GM08714 (cell line): ENCODE data around the gene CENPU.
"Not testable (repeated sequence)": the region's sequence is repeated elsewhere in the genome, so short reads cannot be mapped to it uniquely, and the experiment has no call there.

Source experiments
- H3K4me3 ChIP-seq: fragments of 200-500 bp; sonication (Bioruptor generic); 2 replicates; pipeline ENCODE4 v1.5.1; 2014; ENCODE audit warnings: mild to moderate bottlenecking, low read length, inconsistent platforms
- ZNF274 ChIP-seq: IDR thresholded peaks from 2 replicates; pipeline ENCODE4 v1.6.1; 2012; ENCODE audit warnings: mild to moderate bottlenecking, low read depth, low read length

CENPU gene, protein sequence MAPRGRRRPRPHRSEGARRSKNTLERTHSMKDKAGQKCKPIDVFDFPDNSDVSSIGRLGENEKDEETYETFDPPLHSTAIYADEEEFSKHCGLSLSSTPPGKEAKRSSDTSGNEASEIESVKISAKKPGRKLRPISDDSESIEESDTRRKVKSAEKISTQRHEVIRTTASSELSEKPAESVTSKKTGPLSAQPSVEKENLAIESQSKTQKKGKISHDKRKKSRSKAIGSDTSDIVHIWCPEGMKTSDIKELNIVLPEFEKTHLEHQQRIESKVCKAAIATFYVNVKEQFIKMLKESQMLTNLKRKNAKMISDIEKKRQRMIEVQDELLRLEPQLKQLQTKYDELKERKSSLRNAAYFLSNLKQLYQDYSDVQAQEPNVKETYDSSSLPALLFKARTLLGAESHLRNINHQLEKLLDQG

DNA sequence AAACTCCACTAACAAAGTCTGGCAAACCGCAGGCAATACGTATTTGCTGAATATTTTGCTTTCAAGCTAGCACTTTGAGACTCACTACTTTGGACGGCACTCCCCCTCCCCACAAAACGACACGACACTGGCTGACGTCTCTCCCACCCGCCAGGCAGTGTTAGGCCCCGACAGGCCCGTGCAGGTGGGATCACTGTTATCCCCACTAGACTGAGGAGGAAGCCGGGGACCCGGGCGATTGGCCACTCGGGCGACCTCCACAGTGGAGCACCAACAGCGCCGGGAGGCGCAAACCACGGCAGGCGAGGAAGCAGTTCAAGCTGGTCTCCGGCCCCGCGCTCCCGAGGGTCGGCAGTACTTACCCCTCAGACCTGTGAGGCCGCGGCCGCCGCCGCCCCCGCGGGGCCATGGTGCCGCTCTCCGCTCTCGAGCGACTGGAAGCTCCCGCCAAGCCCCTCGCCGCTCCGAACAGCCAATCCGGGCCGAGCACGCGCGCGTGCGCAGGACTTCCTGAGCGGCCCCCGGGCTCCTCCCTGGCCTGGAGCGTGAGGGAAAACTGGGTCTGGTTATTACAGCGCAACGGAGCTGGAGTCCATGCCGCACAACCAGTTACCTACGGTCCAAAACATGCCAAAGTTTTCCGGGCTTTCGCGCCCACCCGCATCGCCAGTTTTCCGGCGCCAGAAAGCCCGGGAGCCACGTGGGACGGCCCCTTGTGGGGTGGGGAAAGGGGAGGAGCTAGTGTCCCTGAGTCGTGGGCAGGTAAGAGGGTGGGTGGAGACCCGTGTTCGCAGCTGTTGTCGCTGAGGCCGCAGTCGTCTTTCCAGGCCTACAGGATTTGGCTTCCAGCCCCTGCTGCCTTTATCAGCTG is at the start of gene CENPU:
Gene CENPU (minus strand): TSS at position 443 of the 871 bp plus-strand sequence. CDS start 34 bp downstream, at position 409.
- peak within 1 kb of the TSS; percentile 82 for H3K4me3 ChIP-seq
- no peak for TF ChIP-seq ZNF274

DNA sequence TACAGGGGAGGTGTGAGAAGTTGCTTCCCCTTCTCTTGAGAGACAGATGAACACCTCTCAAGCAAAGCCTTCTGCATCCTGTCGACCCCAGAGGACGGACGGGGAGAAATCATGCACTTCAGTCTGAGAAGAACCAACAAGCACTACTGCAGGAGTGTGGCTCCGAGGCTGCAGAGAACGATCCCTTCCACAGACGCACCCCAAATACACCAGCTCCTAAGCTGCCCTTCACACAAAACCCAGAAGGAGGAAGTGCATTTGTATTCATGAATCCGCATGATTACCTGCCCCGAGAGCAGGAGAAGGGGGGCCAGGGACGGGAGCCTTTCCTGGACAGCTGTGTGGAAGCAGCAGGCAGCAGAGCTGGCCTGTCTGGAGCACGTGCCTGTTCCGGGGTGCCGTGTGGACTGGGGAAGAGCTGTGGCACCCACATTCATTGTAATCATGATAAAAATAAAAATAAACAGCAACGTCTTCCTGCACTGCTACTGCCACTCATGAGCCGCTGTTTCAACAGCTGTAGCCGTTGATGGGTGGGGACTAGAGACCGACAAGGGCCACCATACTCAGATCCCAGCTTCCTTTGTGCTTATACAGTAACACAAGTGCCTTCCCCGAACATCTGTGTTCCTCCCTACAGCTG is 49.0 kb upstream of the CENPU start:
- no peak for TF ChIP-seq ZNF274
- H3K4me3 ChIP-seq, result no peak overlapping the region

DNA sequence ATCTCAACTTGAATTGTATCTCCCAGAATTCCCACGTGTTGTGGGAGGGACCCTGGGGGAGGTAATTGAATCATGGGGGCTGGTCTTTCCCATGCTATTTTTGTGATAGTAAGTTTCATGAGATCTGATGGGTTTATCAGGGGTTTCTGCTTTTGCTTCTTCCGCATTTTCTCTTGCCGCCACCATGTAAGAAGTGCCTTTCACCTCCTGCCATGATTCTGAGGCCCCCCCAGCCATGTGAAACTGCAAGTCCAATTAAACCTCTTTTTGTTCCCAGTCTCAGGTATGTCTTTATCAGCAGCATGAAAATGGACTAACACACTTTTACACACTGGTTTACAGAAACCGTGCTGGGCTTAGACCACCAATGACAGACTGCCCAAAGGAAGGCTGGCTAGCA is 45.3 kb upstream of the CENPU start:
- not testable (repeated sequence) for H3K4me3 ChIP-seq

DNA sequence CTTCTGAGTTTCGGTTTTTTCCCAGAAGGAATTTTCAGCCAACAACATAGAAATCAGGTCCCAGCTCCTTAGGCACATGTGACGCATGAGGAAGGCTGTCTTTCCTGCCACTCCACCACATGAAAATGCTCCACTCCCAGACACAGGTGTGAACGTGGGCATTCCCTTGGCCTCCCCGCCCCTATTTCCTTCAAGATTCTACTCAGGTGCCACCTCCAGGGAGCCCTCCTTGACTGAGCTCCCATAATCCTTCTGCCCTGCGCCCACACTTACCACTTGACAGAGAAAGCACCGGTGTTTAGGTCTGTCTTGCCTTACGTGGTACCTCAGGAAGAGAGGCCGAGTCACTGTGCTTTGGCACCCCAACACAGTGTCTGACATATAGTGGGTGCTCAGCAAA is 44.4 kb upstream of the CENPU start:
- no peak overlapping the region for H3K4me3 ChIP-seq
- no peak for TF ChIP-seq ZNF274

DNA sequence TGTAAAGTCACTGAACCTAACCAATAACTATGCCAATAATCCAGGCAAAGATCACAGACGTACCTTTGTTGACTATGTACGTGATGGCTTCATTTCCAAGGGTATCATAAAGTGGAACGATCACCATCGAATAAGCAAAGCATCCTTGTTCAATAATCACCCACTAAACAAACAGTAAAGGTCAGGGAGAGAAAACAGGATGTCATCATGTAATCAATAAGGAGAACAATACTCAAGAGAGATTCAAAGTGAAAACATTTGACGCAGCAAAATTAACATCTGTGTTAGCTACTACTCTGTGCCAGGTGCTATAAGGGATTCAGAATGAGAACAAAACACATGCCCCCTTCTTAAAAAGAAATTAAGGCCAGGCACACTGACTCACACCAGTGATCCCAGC is 42.9 kb upstream of the CENPU start:
- H3K4me3 ChIP-seq, result no peak overlapping the region
- no peak for TF ChIP-seq ZNF274

DNA sequence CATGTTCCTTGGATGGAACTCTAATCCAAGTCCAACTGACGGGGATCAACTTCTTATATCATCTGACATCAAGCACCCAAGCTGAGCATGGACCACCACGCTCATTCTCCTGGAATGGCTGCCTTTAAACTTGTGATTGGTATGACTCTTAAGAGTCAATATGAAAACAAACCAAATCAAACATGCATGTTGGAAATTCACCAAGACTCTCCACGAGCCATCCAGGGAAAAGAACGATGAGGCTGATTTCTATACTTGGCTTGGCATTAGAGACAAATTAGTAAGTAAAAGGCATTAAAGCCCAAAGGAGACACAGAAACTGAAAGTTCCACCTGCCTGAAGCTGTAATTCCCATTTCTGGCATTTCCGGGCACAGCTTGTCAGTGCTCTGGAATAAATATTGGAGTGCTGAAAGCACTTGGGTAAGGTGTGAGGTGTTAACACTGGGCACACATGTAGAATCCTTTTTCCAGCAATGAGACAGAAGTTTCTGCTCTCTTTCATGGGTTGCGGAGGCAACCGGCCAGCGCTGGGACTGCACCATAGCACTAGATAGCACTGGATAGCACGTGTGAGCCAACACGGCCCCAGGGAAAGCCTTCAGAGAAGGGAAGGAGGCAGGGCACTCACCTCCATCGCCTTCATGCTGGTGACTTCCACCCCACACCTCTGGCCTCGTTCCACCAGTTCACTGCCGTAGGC is 42.1 kb upstream of the CENPU start:
- no peak for TF ChIP-seq ZNF274
- H3K4me3 ChIP-seq, result no peak overlapping the region

DNA sequence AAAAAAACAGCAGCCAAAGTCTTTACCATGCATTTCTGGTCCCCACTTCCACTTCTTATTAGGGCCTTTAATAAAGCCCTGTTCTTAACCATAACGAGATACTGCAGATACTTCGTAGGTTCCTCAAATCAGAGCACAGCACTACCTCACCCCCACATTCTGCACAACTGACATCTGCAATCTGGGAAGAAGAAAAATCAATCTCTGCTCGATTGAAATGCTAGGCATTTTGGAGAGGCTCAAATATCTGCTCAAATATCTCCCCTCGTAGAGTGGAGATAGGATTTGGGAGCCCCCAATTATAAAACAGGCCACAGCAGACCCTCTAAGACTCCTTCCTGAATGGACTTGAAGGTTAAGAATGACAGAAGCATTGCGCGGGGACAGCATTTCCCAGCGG is 40.3 kb upstream of the CENPU start:
- no peak for TF ChIP-seq ZNF274
- no peak overlapping the region for H3K4me3 ChIP-seq

DNA sequence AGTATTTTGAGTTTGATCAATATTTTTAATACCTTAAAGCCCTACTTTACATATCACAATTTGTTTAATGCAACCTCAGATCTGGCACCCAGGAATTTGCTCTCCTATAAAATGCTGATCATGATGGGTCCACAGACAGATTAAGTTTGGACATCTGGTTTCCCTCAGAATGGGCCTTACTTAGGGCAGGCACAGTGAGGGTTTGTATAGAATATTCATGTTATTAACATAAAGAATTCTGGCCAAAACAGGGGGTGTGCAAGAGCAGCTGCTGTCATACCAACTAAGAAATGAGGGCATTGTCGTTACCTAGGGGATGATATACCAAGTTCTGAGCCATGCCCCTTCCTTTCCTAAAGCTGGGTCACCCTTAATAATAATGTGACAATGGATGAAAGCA is 37.5 kb upstream of the CENPU start:
- H3K4me3 ChIP-seq, result no peak overlapping the region
- no peak for TF ChIP-seq ZNF274

DNA sequence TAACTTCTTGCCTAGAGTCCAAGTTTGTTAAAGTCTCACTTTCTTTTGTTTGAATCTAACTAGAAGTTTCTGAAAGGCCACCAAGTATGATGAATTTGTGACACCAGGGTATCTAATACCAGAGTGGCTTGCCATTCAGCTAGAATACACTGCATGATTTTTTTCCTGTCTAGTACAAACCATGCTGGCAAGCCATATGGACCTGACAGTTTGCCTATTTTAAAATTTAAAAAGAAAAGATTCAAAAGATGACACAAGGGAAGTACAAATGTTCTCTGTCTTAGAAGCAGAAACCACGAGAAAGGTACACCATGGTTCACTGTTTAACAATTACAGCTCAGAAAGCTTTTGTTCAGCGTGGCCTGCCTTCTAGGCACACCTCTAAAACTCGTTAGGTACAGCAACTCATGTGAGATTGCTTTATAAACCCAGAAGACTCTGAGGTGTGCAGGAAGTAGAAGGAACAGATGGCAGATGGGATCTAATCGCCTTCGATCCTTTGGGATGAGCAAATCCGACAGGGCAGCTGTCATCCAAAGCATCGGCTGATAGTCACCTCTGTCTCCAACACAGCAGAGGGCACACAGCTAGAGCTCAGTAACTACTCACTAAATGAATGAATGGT is 35.4 kb upstream of the CENPU start:
- no peak for TF ChIP-seq ZNF274
- H3K4me3 ChIP-seq, result no peak overlapping the region

DNA sequence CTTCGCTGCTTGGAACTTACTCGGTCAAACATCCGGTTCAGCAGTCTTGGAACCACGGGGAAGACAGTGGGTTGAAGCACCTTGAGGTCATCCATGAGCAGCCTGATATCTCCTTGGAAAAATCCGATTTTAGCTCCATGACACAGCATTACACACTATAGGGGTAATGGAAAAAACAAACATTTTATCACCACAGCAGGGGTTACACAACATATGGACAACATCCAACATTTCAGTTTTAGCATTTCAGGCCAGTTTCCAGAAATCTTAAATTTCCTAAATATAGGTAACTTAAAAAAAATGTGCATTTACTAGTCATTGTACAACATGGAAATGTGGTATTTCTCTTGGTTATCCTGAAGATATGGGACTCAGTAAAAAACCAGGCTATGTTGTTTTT is 34.4 kb upstream of the CENPU start:
- no peak for TF ChIP-seq ZNF274
- no peak overlapping the region for H3K4me3 ChIP-seq

DNA sequence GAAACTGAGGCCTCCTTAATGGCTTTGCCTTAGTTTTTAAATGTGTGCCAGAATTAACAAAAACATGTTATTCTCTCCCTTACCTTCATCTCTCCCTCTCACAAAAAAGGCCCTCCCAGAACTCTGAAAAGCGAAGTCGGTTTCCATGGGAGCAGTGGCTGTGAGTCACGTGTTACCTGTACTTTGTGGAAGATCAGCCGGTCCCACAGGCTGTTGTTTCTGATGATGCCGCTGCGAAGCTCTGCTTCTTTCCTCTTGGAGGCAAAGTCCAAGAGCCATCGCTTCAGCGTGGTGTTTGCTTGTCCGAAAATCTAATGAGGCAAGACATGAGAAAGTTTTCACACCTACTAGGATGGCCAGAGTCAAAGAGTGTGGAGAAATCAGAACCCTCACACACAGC is 32.5 kb upstream of the CENPU start:
- no peak overlapping the region for H3K4me3 ChIP-seq
- no peak for TF ChIP-seq ZNF274

DNA sequence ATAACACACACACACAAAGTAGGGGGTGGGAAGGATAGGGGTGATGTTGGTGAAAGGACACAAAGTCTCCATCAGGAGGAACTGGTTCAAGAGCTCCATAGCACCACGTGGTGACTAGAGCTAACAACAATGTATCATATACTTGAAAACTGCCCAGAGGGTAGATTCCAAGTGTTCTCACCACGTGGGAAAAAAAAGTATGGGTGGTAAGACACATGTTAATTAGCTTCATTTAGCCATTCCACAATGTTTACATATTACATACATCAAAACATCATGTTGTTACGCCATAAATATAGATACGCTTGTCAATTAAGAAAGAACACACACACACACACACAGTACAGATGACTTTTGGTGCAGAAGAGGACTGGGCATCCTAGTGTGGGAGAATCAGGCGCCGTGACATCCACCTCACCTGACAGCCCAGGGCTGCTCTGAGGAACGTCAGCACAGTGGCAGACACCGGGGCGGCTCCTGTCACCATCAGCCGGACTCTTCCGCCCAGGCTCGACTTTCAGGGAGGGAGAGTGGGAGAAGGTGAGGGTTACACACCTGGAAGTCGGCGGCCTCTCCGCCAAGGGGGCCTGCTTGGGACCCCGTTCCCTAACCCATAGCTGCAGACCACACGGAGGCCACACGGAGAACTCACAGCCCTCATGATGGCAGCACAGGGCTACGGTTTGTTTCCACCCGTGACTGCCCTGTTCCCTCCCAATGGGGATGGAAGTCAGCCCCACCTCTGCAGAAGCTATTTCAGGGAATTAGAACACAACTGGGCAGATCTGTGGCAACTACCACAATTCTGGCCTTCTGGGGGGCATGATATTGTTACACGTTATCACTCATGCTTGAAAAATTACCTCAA is 31.8 kb upstream of the CENPU start:
- TF ChIP-seq ZNF274, result no peak
- H3K4me3 ChIP-seq, result no peak overlapping the region

DNA sequence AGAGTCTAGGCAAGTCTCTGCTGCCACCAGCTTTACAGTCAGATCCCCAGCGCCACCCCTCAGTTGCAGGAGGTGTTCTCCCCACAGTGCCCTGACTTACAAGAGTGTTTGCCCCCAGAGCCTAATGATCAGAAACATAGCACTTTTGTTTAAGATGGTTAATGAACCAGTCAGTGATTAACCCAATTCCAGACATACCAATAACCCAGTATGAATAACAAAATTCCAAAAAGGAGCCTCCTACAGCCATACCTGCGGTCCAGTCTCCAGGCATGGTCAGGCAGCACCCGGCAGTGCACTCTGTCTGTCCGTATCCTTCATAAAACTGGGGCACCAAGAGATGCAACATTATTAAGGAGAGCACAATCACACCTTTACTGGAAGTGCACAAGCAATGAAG is 30.7 kb upstream of the CENPU start:
- no peak for TF ChIP-seq ZNF274
- H3K4me3 ChIP-seq, result no peak overlapping the region
